H9 (cell line): ENCODE measurements around the gene EIF5A. TPM values are rescaled to one million over a fixed set of nuclear protein-coding genes. Genes with fewer than 3 reads are reported as not detected.

Experiments used
- DNase-seq: peaks from one replicate; pipeline ENCODE4 v3.0.0-alpha.2; 2017
- H2AFZ ChIP-seq: one replicate; pipeline ENCODE4 v1.6.1; 2013; ENCODE audit warnings: mild to moderate bottlenecking, low read length, control low read depth, moderate library complexity
- H2AK5ac ChIP-seq: 2 replicates; pipeline ENCODE4 v1.6.1; 2013; ENCODE audit warnings: low read length, control low read depth, mixed read lengths; ENCODE audit not compliant: insufficient read length
- H2BK120ac ChIP-seq: one replicate; pipeline ENCODE4 v1.6.1; 2013; ENCODE audit warnings: low read depth, mild to moderate bottlenecking, low read length, control low read depth, inconsistent platforms; ENCODE audit not compliant: poor library complexity, severe bottlenecking
- H2BK12ac ChIP-seq: 2 replicates; pipeline ENCODE4 v1.6.1; 2013; ENCODE audit warnings: low read length, control low read depth, mixed read lengths, low read depth; ENCODE audit not compliant: insufficient read length
- H2BK15ac ChIP-seq: 2 replicates; pipeline ENCODE4 v1.6.1; 2013; ENCODE audit warnings: low read depth, low read length, control low read depth
- H2BK20ac ChIP-seq: one replicate; pipeline ENCODE4 v1.6.1; 2013; ENCODE audit warnings: low read depth, mild to moderate bottlenecking, low read length, control low read depth, inconsistent platforms; ENCODE audit not compliant: poor library complexity, severe bottlenecking
- H2BK5ac ChIP-seq: 2 replicates; pipeline ENCODE4 v1.6.1; 2013; ENCODE audit warnings: low read length, control low read depth, mixed read lengths; ENCODE audit not compliant: insufficient read length
- H3K14ac ChIP-seq: 2 replicates; pipeline ENCODE4 v1.6.1; 2013; ENCODE audit warnings: low read length, control low read depth; ENCODE audit not compliant: insufficient read depth
- H3K18ac ChIP-seq: 2 replicates; pipeline ENCODE4 v1.6.1; 2013; ENCODE audit warnings: low read depth, mild to moderate bottlenecking, mixed read lengths, low read length, control low read depth; ENCODE audit not compliant: insufficient read length
- H3K23ac ChIP-seq: 2 replicates; pipeline ENCODE4 v1.6.1; 2013; ENCODE audit warnings: low read length, control low read depth, mixed read lengths, low read depth; ENCODE audit not compliant: insufficient read length
- H3K23me2 ChIP-seq: 2 replicates; pipeline ENCODE4 v1.6.1; 2013; ENCODE audit warnings: low read depth, mild to moderate bottlenecking, mixed read lengths, low read length, control low read depth; ENCODE audit not compliant: insufficient read length, poor library complexity, severe bottlenecking
- H3K27ac ChIP-seq: 2 replicates; pipeline ENCODE4 v1.5.1; 2013; ENCODE audit warnings: low read length, control low read depth, mixed read lengths, low read depth; ENCODE audit not compliant: insufficient read length
- H3K27me3 ChIP-seq: 2 replicates; pipeline ENCODE4 v1.6.1; 2013; ENCODE audit warnings: low read length, control low read depth, inconsistent platforms; ENCODE audit not compliant: insufficient read depth
- H3K4ac ChIP-seq: 2 replicates; pipeline ENCODE4 v1.6.1; 2013; ENCODE audit warnings: low read depth, mild to moderate bottlenecking, control low read depth, inconsistent platforms, low read length, moderate library complexity
- H3K4me1 ChIP-seq: 2 replicates; pipeline ENCODE4 v1.6.1; 2013; ENCODE audit warnings: low read length, control low read depth, inconsistent platforms; ENCODE audit not compliant: insufficient read depth
- H3K4me2 ChIP-seq: 2 replicates; pipeline ENCODE4 v1.6.1; 2013; ENCODE audit warnings: low read length, control low read depth, mixed read lengths; ENCODE audit not compliant: insufficient read length, insufficient read depth
- H3K56ac ChIP-seq: 2 replicates; pipeline ENCODE4 v1.6.1; 2013; ENCODE audit warnings: low read depth, mild to moderate bottlenecking, mixed read lengths, low read length, control low read depth; ENCODE audit not compliant: insufficient read length
- H3K79me1 ChIP-seq: 2 replicates; pipeline ENCODE4 v1.6.1; 2013; ENCODE audit warnings: low read depth, mild to moderate bottlenecking, moderate library complexity, low read length, control low read depth, inconsistent platforms; ENCODE audit not compliant: insufficient read depth, poor library complexity, severe bottlenecking
- H3K79me2 ChIP-seq: 2 replicates; pipeline ENCODE4 v1.6.1; 2013; ENCODE audit warnings: low read length, control low read depth, inconsistent platforms; ENCODE audit not compliant: insufficient read depth
- H3K9ac ChIP-seq: 2 replicates; pipeline ENCODE4 v1.6.1; 2013; ENCODE audit warnings: low read length, control low read depth, mixed read lengths; ENCODE audit not compliant: insufficient read length; ENCODE audit errors: extremely low read depth
- H3K9me3 ChIP-seq: one replicate; pipeline ENCODE4 v1.6.1; 2013; ENCODE audit warnings: low read depth, low read length, inconsistent platforms; ENCODE audit not compliant: control insufficient read depth
- H3T11ph ChIP-seq: one replicate; pipeline ENCODE4 v1.6.1; 2013; ENCODE audit warnings: mild to moderate bottlenecking, low read length, control low read depth, inconsistent platforms
- H4K20me1 ChIP-seq: one replicate; pipeline ENCODE4 v1.6.1; 2013; ENCODE audit not compliant: control insufficient read depth, insufficient read length, insufficient read depth
- H4K5ac ChIP-seq: 2 replicates; pipeline ENCODE4 v1.6.1; 2013; ENCODE audit warnings: low read depth, mild to moderate bottlenecking, mixed read lengths, low read length, control low read depth; ENCODE audit not compliant: insufficient read length
- H4K8ac ChIP-seq: replicated peaks from 2 replicates; pipeline ENCODE4 v1.6.1; 2013; ENCODE audit warnings: low read length, control low read depth, mixed read lengths, low read depth; ENCODE audit not compliant: insufficient read length
- H4K91ac ChIP-seq: 2 replicates; pipeline ENCODE4 v1.6.1; 2013; ENCODE audit warnings: low read depth, mild to moderate bottlenecking, moderate library complexity, mixed read lengths, low read length, control low read depth; ENCODE audit not compliant: insufficient read length
- H3K27ac Mint-ChIP-seq, 3 experiments: 2 replicates in 2 of 3; 3 replicates in 1 of 3; pipeline ENCODE4 v1.8.0; 2020 to 2021; ENCODE audit warnings: mixed read lengths in 3 of 3, mild to moderate bottlenecking in 1 of 3, moderate library complexity in 1 of 3
- H3K27me3 Mint-ChIP-seq: 2 replicates; pipeline ENCODE4 v1.8.0; 2021; ENCODE audit warnings: low read depth, mild to moderate bottlenecking, moderate library complexity, mixed read lengths
- H3K36me3 Mint-ChIP-seq, 3 experiments: 2 replicates in 2 of 3; 3 replicates in 1 of 3; pipeline ENCODE4 v1.8.0; 2020 to 2021; ENCODE audit warnings: low read depth in 3 of 3, mixed read lengths in 3 of 3; ENCODE audit not compliant: insufficient read depth in 1 of 3
- H3K4me1 Mint-ChIP-seq, 2 experiments: 2 replicates each; pipeline ENCODE4 v1.8.0; 2020; ENCODE audit warnings: mixed read lengths in 2 of 2
- H3K4me3 Mint-ChIP-seq, 2 experiments: 2 replicates in 1 of 2; 3 replicates in 1 of 2; pipeline ENCODE4 v1.8.0; 2020 to 2021; ENCODE audit warnings: mild to moderate bottlenecking in 2 of 2, mixed read lengths in 2 of 2, moderate library complexity in 1 of 2
- H3K9me3 Mint-ChIP-seq, 2 experiments: 2 replicates in 1 of 2; 3 replicates in 1 of 2; pipeline ENCODE4 v1.8.0; 2020; ENCODE audit warnings: mild to moderate bottlenecking in 2 of 2, mixed read lengths in 2 of 2, moderate library complexity in 1 of 2
- CTCF ChIP-seq: fragments of 200-600 bp; sonication (generic); conservative IDR thresholded peaks from 3 replicates; pipeline ENCODE4 v1.8.0; 2021; ENCODE audit warnings: antibody characterized with exemption, mild to moderate bottlenecking
- WGBS: extraction: QIAGEN DNeasy Blood & Tissue Kit; methylation state at CpG from one replicate; pipeline ENCODE4 v1.1.7; 2013; ENCODE audit warnings: missing lambda C conversion rate, low lambda C conversion rate, mixed read lengths; ENCODE audit not compliant: insufficient read length; ENCODE audit errors: extremely low coverage; 5-methylcytosine and 5-hydroxymethylcytosine counted together
- total RNA-seq: library from RNA; stranded (reverse); gene quantifications from 2 replicates; pipeline ENCODE4 v1.2.1, GENCODE V29; 2021

Gene EIF5A
- total RNA-seq, 1 experiment from 2014 or later = 978 TPM

GRCh38 chr17:7304179-7304578, 3.2 kb upstream of the EIF5A start:
- Mint-ChIP-seq H3K4me1 (peaks cover 8% of the 10 kb centered on the region in 2 experiments), H3K27ac (no peak overlapping the region), H3K9me3 (peaks cover 0 to 6% of the 10 kb centered on the region in 2 experiments; a peak in 1 of 5 replicates), H3K36me3 (peaks cover 2 to 10% (median 7%) of the 10 kb centered on the region in 3 experiments; a peak in 6 of 7 replicates), H3K27me3 (peaks cover 12% of the 10 kb centered on the region), H3K4me3 (no peak overlapping the region)
- H3K56ac ChIP-seq = no peak overlapping the region
- H2BK12ac ChIP-seq = no peak overlapping the region
- H2BK20ac ChIP-seq = no peak overlapping the region
- H2BK15ac ChIP-seq = no peak overlapping the region
- no peak overlapping the region for H3K14ac ChIP-seq
- H2AK5ac ChIP-seq = no peak overlapping the region
- no peak overlapping the region for H3K9ac ChIP-seq
- H3K27ac ChIP-seq = no peak overlapping the region
- no peak for TF ChIP-seq CTCF
- no peaks in the 10 kb centered on the region for H3K79me1 ChIP-seq
- DNase-seq = no peak
- H3K4me2 ChIP-seq = no peak overlapping the region
- no peak overlapping the region for H3K4ac ChIP-seq
- peaks cover 11% of the 10 kb centered on the region for H3K79me2 ChIP-seq
- H2BK5ac ChIP-seq = no peak overlapping the region
- H3K4me1 ChIP-seq = peaks cover 2% of the 10 kb centered on the region; the same call in 1 of the 2 replicates
- no peak overlapping the region for H3K23ac ChIP-seq
- no peak overlapping the region for H3K18ac ChIP-seq
- H2BK120ac ChIP-seq = no peak overlapping the region
- peaks cover 9% of the 10 kb centered on the region for H3K23me2 ChIP-seq
- H3K9me3 ChIP-seq = no peaks in the 10 kb centered on the region
- H3K27me3 ChIP-seq = no peaks in the 10 kb centered on the region
- no peak overlapping the region for H4K5ac ChIP-seq
- H4K8ac ChIP-seq = no peak overlapping the region
- no peaks in the 10 kb centered on the region for H4K20me1 ChIP-seq
- H2AFZ ChIP-seq = no peak overlapping the region
- H3T11ph ChIP-seq = no peak overlapping the region
- no peak overlapping the region for H4K91ac ChIP-seq
- no CpG with 5 or more reads among the region's 7 CpGs for WGBS
